ENCODE data around the gene RBM44.
A peak's percentile ranks its signal among the peaks of the same experiment; 100 is the strongest.
"Not testable (repeated sequence)": the region's sequence is repeated elsewhere in the genome, so short reads cannot be mapped to it uniquely, and the experiment has no call there.

RBM44 gene, protein sequence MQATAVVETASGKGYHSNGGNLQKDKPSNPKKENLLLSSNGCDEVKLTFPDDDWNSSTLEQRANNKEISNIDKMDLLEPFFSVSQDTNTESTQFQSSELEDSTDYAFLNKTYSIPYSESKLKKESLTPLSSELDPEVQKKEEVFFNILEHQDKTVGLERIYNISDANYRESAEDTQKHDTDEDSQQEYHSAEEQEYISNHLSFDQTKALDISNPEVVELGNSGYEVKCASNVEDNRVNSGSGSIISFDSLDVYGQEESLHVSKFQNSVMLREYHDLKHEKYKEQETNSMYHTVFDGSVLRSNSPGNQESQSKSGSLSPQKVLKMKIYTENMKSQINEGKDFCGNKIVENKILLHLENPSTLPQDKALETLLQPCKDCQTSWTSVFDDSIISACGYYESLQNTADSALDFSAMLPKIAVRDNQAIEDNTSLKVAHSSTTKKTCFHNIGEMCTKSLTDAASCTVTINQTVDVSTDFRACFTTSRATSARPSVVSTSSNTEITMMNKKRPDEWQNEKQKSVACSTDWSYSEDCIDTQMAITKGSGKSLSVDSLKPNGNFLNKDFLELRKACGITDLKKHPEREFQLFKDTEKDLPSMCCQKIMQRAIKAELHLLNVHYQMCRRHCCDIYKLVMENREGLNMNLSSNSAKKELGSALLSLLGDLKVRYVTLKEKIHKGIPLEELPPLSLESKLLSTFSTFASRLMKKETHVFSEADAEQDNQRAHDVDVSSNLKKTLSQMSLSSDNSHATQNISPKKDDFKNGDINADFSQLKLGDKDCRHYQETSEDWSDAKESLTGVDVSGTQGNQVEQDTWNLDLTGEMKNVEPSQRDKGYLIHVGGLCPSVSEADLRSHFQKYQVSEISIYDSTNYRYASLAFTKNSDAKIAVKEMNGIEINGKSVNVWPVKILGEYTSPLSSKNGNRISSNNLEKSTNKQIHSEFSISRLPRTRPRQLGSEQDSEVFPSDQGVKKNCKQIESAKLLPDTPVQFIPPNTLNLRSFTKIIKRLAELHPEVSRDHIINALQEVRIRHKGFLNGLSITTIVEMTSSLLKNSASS

DNA sequence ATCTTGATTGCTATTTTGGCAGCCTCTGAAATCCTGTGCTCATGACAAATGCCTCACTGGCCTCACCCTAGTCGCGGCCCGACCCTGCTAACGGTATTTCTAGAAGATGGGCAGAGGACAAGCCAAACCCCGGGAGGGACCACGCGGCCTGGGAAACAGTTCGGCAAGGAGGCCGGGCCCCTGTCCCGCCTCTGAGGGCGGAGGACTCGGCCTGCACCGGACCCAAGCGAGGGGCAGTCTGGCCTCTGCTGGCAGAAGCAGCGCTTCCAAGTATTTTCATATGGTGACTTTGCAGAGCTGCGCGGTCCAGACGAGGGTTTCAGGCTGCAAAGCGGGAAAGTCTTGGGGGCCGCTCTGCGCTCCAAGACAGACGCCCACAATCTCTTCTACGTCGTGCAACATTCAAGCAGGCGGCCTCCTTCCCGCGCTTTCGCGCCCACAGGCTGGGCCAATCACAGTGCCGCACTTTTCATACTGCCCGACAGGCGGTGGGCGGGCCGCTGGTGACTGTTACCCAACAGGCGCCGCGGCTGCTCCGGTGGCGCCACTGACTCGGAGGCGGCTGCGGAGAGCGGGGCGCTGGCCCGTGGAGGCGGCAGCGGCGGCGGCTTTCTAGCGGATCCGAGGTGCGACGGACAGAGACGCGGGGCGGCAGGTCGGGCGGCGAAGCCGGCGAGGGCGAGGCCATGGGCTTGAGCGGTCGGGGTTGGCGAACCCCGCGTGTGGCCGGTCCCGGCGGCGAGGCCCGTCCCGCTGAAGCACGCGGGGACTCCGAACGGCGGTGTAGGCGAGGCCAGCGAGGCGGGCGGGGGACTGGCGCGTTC is at the start of gene RBM44:
Gene RBM44, plus strand, starts transcription at position 544 of the 824 bp plus-strand sequence. CDS start 14,831 bp downstream, outside the sequence.
- no peak for DNase-seq (ENCODE audit: low read depth)
- H3K4me3 ChIP-seq (ENCODE audit: low read depth, low read length), result no peak within 1 kb of the TSS
- TF ChIP-seq, protein P1, sequence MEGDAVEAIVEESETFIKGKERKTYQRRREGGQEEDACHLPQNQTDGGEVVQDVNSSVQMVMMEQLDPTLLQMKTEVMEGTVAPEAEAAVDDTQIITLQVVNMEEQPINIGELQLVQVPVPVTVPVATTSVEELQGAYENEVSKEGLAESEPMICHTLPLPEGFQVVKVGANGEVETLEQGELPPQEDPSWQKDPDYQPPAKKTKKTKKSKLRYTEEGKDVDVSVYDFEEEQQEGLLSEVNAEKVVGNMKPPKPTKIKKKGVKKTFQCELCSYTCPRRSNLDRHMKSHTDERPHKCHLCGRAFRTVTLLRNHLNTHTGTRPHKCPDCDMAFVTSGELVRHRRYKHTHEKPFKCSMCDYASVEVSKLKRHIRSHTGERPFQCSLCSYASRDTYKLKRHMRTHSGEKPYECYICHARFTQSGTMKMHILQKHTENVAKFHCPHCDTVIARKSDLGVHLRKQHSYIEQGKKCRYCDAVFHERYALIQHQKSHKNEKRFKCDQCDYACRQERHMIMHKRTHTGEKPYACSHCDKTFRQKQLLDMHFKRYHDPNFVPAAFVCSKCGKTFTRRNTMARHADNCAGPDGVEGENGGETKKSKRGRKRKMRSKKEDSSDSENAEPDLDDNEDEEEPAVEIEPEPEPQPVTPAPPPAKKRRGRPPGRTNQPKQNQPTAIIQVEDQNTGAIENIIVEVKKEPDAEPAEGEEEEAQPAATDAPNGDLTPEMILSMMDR (conservative IDR thresholded peaks at IDR 0.05; ENCODE audit: low read depth, low read length), result no peak

DNA sequence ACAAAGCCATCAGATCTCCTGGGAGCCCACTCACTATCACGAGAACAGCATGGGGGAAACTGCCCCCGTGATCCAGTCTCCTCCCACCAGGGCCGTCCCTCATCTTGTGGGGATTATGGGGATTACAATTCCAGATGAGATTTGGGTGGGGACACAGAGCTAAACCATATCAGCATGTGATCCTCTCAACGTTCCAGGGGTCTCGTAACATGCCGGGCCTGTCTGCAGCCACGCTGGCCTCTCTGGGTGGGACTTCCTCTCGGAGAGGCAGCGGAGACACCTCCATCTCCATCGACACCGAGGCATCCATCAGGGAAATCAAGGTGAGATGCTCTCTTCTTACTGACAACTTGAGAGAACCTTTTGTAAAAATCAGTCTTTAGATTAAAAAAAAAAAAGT is 49.6 kb upstream of the RBM44 start:
- TF ChIP-seq, protein P1 (conservative IDR thresholded peaks at IDR 0.05; ENCODE audit: low read depth, low read length), result no peak
- H3K4me3 ChIP-seq (ENCODE audit: low read depth, low read length), result no peak overlapping the region
- DNase-seq (ENCODE audit: low read depth), result no peak

DNA sequence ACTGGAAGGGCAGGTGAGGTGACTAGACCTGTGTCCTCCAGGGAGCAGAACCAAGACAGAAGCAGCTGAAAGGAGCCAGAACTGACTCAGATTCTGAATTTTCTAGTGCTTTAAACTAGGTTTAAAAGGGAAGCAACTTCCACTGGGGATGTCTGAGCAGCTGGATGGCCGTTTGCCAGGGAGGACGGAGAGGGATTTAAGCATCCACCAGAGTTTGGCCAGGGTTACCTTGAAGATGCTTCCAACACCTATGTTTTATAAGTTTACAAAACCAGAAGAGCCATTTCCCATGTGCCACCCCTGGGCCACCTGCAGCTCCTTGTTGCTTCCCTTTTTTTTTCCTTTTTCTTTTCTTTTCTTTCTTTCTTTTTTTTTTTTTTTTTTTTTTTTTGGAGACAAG is 48.6 kb upstream of the RBM44 start:
- no peak overlapping the region for H3K4me3 ChIP-seq (ENCODE audit: low read depth, low read length)
- TF ChIP-seq, protein P1 (conservative IDR thresholded peaks at IDR 0.05; ENCODE audit: low read depth, low read length), result no peak
- no peak for DNase-seq (ENCODE audit: low read depth)

DNA sequence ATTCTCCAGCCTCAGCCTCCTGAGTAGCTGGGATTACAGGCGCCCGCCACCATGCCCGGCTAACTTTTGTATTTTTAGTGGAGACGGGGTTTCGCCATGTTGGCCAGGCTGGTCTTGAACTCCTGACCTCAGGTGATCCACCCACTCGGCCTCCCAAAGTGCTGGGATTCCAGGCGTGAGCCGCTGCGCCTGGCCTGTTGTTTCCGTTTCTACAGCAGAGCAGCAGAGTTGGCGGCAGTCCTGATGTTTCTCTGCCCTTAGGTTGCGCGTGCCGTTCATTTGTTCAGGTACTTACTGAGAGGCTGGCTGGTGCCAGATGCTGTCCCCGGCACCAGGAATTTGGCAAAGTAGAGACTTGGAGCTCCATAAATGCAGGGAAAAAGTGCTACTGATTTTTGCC is 48.1 kb upstream of the RBM44 start:
- not testable (repeated sequence) for DNase-seq (ENCODE audit: low read depth); H3K4me3 ChIP-seq (ENCODE audit: low read depth, low read length)

DNA sequence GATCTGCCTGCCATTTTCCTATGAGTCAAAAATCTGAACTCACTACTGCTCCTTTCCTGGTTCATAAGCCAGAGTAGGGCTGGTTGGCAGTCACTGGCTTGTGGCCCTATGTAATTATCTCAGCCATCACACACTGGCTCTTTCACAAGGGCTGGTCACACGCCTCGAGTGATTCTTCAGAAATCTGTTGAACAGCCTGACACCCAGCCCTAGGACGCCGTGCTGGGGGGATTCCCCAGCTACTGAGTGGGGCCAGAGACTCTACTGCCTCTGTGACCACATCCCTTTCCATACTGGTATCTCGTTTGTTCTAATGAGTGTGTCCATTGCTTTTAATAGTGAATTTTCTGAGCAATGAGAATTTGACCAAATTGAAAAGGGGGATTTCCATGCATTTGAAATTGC is 45.8 kb upstream of the RBM44 start:
- TF ChIP-seq, protein P1 (conservative IDR thresholded peaks at IDR 0.05; ENCODE audit: low read depth, low read length), result no peak
- DNase-seq (ENCODE audit: low read depth), result no peak

DNA sequence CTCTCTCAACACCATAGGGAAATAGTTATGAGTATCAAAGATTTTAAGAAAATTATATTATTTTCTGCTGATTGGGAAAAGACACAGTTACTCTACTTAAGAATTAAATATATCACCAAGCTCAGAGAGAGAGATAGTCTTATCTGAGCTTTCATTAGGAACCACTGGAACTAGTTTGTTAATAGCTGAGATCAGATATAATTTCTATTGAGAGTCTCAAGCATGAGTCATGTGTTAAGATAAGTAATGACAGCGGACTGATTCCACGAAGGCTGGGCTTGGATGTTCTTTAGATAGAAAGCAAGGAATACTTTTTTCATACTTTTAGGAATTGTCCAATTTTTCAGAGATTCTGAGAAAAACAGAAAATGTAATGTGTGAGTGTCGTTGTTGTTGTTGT is 44.4 kb upstream of the RBM44 start:
- TF ChIP-seq, protein P1 (conservative IDR thresholded peaks at IDR 0.05; ENCODE audit: low read depth, low read length), result no peak
- H3K4me3 ChIP-seq (ENCODE audit: low read depth, low read length), result no peak overlapping the region
- peak; percentile 47 for DNase-seq (ENCODE audit: low read depth)

More for the DNA sequence above, 45.8 kb upstream of the RBM44 start:
- no peak overlapping the region for H3K4me3 ChIP-seq (ENCODE audit: low read depth, low read length)

Measured in choroid plexus epithelial cell (primary cell).